B cell (primary cell): ENCODE data around the gene SAMD4A. TPM values are rescaled to one million over a fixed set of nuclear protein-coding genes. Genes with fewer than 3 reads are reported as not detected.

ENCODE experiments used
- ATAC-seq: fragments of 200-7000 bp; cut with Tn5 transposase; one replicate; pipeline ENCODE4 v1.10.0; 2021; ENCODE audit warnings: low read depth, mild to moderate bottlenecking, moderate number of reproducible peaks, moderate library complexity
- CTCF ChIA-PET: fragments of 350-600 bp; sonication (Branson Sonifier 250); formaldehyde crosslinking; loops from one replicate; lab custom pipeline; 2021; ENCODE audit warnings: antibody characterized with exemption, inconsistent platforms; lab: Charles Lee
- POLR2A ChIA-PET: fragments of 350-600 bp; sonication (Branson Sonifier 250); formaldehyde crosslinking; loops from one replicate; lab custom pipeline; 2021; ENCODE audit warnings: antibody characterized with exemption; lab: Charles Lee
- DNase-seq: peaks from one replicate; pipeline ENCODE4 v3.0.0; 2013
- H2AFZ ChIP-seq: 2 replicates; pipeline ENCODE4 v1.6.1; 2012; ENCODE audit warnings: mild to moderate bottlenecking, low read depth, low read length; ENCODE audit not compliant: insufficient read depth, poor library complexity, severe bottlenecking
- H3K27ac ChIP-seq, 2 donors: 1 replicate in 1 of 2; 2 replicates in 1 of 2; pipeline ENCODE4 v1.5.1; 2012 to 2013; ENCODE audit warnings: low read length in 2 of 2, mild to moderate bottlenecking in 2 of 2, moderate library complexity in 1 of 2
- H3K27me3 ChIP-seq, 4 experiments: fragments of 200-600 bp in 1 of 4; sonication (generic) in 1 of 4; replicated peaks in 1 of 4; 1 replicate in 2 of 4; 2 replicates in 2 of 4; pipeline versions ENCODE4 v1.6.1 to v1.7.0; 2013 to 2016; ENCODE audit warnings: low read length in 3 of 4, mild to moderate bottlenecking in 2 of 4, mixed read lengths in 1 of 4, moderate library complexity in 1 of 4; ENCODE audit not compliant: insufficient read depth in 4 of 4, control insufficient read depth in 3 of 4; ENCODE audit errors: control extremely low read depth in 1 of 4
- H3K36me3 ChIP-seq, 2 experiments: replicated peaks in 1 of 2; 1 replicate in 1 of 2; 2 replicates in 1 of 2; pipeline versions ENCODE4 v1.6.1 to v1.7.1; 2013; ENCODE audit warnings: low read length in 1 of 2; ENCODE audit not compliant: insufficient read depth in 2 of 2, control insufficient read depth in 1 of 2; ENCODE audit errors: control extremely low read depth in 1 of 2, extremely low read depth in 1 of 2
- H3K4me1 ChIP-seq, 2 donors: fragments of 200-600 bp in 1 of 2; sonication (generic) in 1 of 2; 1 replicate in 1 of 2; 2 replicates in 1 of 2; pipeline versions ENCODE4 v1.5.1 to v1.6.1; 2013 to 2017; ENCODE audit warnings: low read length in 2 of 2; ENCODE audit not compliant: control insufficient read depth in 2 of 2, insufficient read depth in 2 of 2
- H3K4me2 ChIP-seq: replicated peaks from 2 replicates; pipeline ENCODE3; 2012; ENCODE audit warnings: mild to moderate bottlenecking, low read depth, low read length; ENCODE audit not compliant: poor library complexity, severe bottlenecking
- H3K4me3 ChIP-seq, 5 experiments: fragments of 200-600 bp in 1 of 5; sonication (generic) in 1 of 5; 1 replicate in 3 of 5; 2 replicates in 2 of 5; pipeline versions ENCODE4 v1.5.1 to v1.7.0; 2011 to 2016; ENCODE audit warnings: low read length in 4 of 5, mild to moderate bottlenecking in 4 of 5, low read depth in 2 of 5, control low read depth in 1 of 5, moderate library complexity in 1 of 5; ENCODE audit not compliant: insufficient read depth in 1 of 5; ENCODE audit errors: control extremely low read depth in 1 of 5, extremely low read depth in 1 of 5
- H3K79me2 ChIP-seq: fragments of 200-600 bp; sonication (generic); one replicate; pipeline ENCODE4 v1.6.0; 2016; ENCODE audit warnings: low read length; ENCODE audit not compliant: control insufficient read depth, insufficient read depth
- H3K9ac ChIP-seq: fragments of 200-600 bp; sonication (generic); 2 replicates; pipeline ENCODE4 v1.6.1; 2017; ENCODE audit warnings: mild to moderate bottlenecking, low read length, moderate library complexity
- H3K9me3 ChIP-seq, 3 donors: one replicate each; pipeline versions ENCODE4 v1.6.1 to v1.7.1; 2013; ENCODE audit warnings: low read length in 2 of 3; ENCODE audit not compliant: control insufficient read depth in 2 of 3, insufficient read depth in 1 of 3; ENCODE audit errors: control extremely low read depth in 1 of 3
- H4K20me1 ChIP-seq: 2 replicates; pipeline ENCODE4 v1.6.0; 2012; ENCODE audit warnings: mild to moderate bottlenecking, low read length; ENCODE audit not compliant: insufficient read depth, control insufficient read depth, poor library complexity, severe bottlenecking
- H3K27ac Mint-ChIP-seq: one replicate; pipeline ENCODE4 v1.8.0; 2021; ENCODE audit warnings: mixed read lengths
- H3K27me3 Mint-ChIP-seq: one replicate; pipeline ENCODE4 v1.8.0; 2021; ENCODE audit warnings: mixed read lengths
- H3K4me1 Mint-ChIP-seq: one replicate; pipeline ENCODE4 v1.8.0; 2021; ENCODE audit warnings: mixed read lengths
- H3K4me3 Mint-ChIP-seq: one replicate; pipeline ENCODE4 v1.8.0; 2021; ENCODE audit warnings: mixed read lengths
- H3K9me3 Mint-ChIP-seq: one replicate; pipeline ENCODE4 v1.8.0; 2022; ENCODE audit warnings: mixed read lengths; ENCODE audit not compliant: insufficient read depth
- CTCF ChIP-seq: fragments of 200-600 bp; IDR thresholded peaks from one replicate; pipeline ENCODE4 v1.8.0; 2022; ENCODE audit warnings: antibody characterized with exemption, mild to moderate bottlenecking
- EZH2 ChIP-seq: IDR thresholded peaks from 2 replicates; pipeline ENCODE4 v1.6.1; 2012; ENCODE audit warnings: borderline replicate concordance, low read depth, mild to moderate bottlenecking, moderate library complexity, low read length; ENCODE audit not compliant: insufficient read depth, poor library complexity, severe bottlenecking
- WGBS: methylation state at CpG from one replicate; pipeline ENCODE4 v1.1.5; 2013; ENCODE audit warnings: missing lambda C conversion rate; ENCODE audit not compliant: insufficient coverage; 5-methylcytosine and 5-hydroxymethylcytosine counted together
- intact Hi-C: fragments of 100-400 bp; cut with micrococcal nuclease; formaldehyde crosslinking; loops from one replicate; pipeline ENCODE4 v1.10.0; 2022
- polyA plus RNA-seq: library from polyadenylated mRNA; depleted of rRNA; stranded (reverse); fragments of >200 nt; gene quantifications from 2 replicates; pipeline ENCODE4 v1.2.3, GENCODE V29; 2012
- total RNA-seq, 2 donors: library from RNA; stranded (reverse); fragments of 120-200 nt in 1 of 2; gene quantifications; 1 replicate in 1 of 2; 2 replicates in 1 of 2; pipeline versions ENCODE4 v1.2.3 to v1.2.4, GENCODE V29; 2013 to 2022

The SAMD4A gene
- total and polyA plus RNA-seq, 2 donors (not counting 1 experiment from before 2014, with no cell fraction given): 5.7 to 13.7 TPM

DNA sequence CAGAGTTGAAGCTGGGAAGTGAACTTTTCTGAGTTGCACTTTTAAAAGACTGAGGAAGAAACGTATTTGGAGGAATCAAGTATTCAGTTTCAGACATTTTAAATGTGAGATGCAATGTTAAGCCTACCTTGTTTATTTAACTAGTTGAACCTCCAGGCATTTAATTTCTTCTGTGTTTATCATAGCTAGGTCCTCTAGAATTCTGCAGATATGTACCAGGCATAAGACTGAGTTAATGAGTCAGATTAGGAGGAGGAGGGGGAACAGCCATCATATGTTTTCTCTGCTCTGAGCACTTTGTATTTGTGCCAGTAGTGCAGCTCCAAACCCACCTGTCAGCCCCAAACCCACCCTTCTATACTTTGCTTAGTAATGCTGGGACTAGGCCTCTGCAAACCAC lies 16.4 kb upstream of the SAMD4A start:
- Histone ChIP-seq H3K27ac (no peak overlapping the region), H3K27me3 (peaks cover 0 to 4% (median 0%) of the 10 kb centered on the region in 4 experiments), H3K9ac (no peak overlapping the region), H3K4me1 (no peaks in the 10 kb centered on the region), H3K4me3 (no peak overlapping the region), H3K79me2 (no peaks in the 10 kb centered on the region), H3K4me2 (no peak overlapping the region), H2AFZ (no peak overlapping the region), H3K9me3 (no peaks in the 10 kb centered on the region), H3K36me3 (no peaks in the 10 kb centered on the region), H4K20me1 (no peaks in the 10 kb centered on the region)
- DNase-seq (no peak), ATAC-seq (no peak)
- Mint-ChIP-seq H3K9me3 (no peaks in the 10 kb centered on the region), H3K27ac (no peak overlapping the region), H3K27me3 (peaks cover 13% of the 10 kb centered on the region), H3K4me3 (no peak overlapping the region), H3K4me1 (no peaks in the 10 kb centered on the region)
- POLR2A ChIA-PET: no interaction called here
- no CpG with 5 or more reads among the region's 1 CpG for WGBS
- CTCF ChIA-PET: interaction anchor here (1.1 to 2.9 kb wide), 3 partner anchors 12 to 223 kb away, joined by 3 to 7 read pairs (median 4); no protein-coding TSS in a partner anchor
- intact Hi-C loops: no loop called here
- TF ChIP-seq CTCF: no peak
- TF ChIP-seq EZH2: no peak

DNA sequence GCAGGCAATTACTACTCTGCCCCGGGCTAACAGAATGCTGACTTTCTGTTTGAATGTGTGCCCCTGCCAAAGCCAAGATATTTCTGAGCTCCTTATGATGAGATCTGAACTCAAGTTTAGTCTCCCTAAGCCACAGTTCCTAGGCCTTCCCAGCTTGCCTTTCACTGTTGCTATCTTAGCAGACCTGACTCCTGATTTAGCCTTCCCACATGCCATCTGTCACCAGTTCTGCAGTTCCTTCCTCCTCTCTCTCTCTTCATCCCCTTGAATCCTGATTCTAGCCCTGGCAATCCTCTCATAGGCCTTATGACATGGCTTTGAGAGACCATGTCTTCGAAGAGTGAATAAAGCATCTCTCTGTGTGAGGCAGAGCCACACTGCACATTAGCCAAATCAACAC lies 12.5 kb upstream of the SAMD4A start:
- DNase-seq: no peak
- ATAC-seq: no peak
- no peak overlapping the region for H2AFZ ChIP-seq
- intact Hi-C loops: no loop called here
- peaks cover 0 to 4% (median 0%) of the 10 kb centered on the region in 4 experiments for H3K27me3 ChIP-seq
- no peaks in the 10 kb centered on the region for H3K9me3 Mint-ChIP-seq
- H3K27ac ChIP-seq: no peak overlapping the region
- TF ChIP-seq EZH2 (no peak), CTCF (no peak)
- H3K4me2 ChIP-seq: no peak overlapping the region
- H3K4me1 Mint-ChIP-seq: no peaks in the 10 kb centered on the region
- no peaks in the 10 kb centered on the region for H3K9me3 ChIP-seq
- CTCF ChIA-PET: interaction anchor here (1.0 kb wide), 1 partner anchor 222 kb away, joined by 3 read pairs; no protein-coding TSS in a partner anchor
- POLR2A ChIA-PET: no interaction called here
- no CpG with 5 or more reads among the region's 2 CpGs for WGBS
- peaks cover 19% of the 10 kb centered on the region for H3K27me3 Mint-ChIP-seq
- H3K4me3 Mint-ChIP-seq: no peak overlapping the region
- no peaks in the 10 kb centered on the region for H3K36me3 ChIP-seq
- no peaks in the 10 kb centered on the region for H4K20me1 ChIP-seq
- H3K27ac Mint-ChIP-seq: no peak overlapping the region
- H3K4me3 ChIP-seq: no peak overlapping the region
- H3K9ac ChIP-seq: no peak overlapping the region
- H3K79me2 ChIP-seq: no peaks in the 10 kb centered on the region
- no peaks in the 10 kb centered on the region for H3K4me1 ChIP-seq
